Measurements from ENCODE around the gene SENP3. TPM values are rescaled to one million over a fixed set of nuclear protein-coding genes. Genes with fewer than 3 reads are reported as not detected.
A peak's percentile ranks its signal among the peaks of the same experiment; 100 is the strongest.

The SENP3 gene
- total and polyA plus RNA-seq, 2 donors (not counting 3 experiments of a cell fraction or from before 2014, with no cell fraction given) = 63.4 to 96.5 TPM

DNA sequence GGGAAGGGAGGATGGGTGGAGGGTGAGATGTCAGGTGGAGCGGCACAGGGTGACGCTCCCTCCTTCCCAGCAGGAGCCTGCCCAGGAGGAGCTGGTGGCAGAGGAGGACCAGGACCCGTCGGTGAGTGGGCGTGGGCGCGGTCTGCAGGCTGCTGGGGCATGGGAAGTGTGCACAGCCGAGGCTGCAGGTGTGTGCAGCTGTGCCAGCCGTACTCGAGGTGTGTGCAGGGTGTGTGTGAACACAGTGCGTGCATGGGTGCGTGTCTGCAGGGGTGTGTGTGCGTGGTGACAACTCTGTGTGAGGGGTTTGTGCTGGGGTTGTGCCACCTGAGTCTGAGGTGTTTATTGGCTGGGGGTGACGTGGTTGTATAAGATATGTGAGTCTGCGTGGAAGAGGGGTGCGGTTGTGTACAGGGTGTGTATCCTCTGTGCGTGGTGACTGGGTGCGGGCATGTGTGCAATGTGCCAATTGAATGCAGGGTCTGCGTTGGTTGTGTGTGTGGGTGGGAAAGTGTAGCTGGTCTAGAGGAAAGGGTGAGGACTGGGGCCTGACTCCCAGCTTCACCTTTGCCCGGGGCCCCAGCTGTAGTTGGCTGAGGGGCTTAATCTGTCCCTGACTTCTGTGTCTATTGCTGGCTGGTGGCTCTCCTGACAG is 12.2 kb upstream of the SENP3 start:
- Histone ChIP-seq H3K9me3 (replicated peaks; ENCODE audit: control insufficient read depth, insufficient read depth, low read length) (no peaks in the 10 kb centered on the region), H3K9me1 (replicated peaks; ENCODE audit: control insufficient read depth, extremely low read depth, insufficient read depth, low read length) (no peaks in the 10 kb centered on the region), H3K4me2 (ENCODE audit: insufficient read depth, low read length) (peak overlapping the region; percentile 7), H4K20me1 (replicated peaks; ENCODE audit: control insufficient read depth, extremely low read depth, insufficient read depth, low read length) (no peaks in the 10 kb centered on the region), H3K79me2 (ENCODE audit: control insufficient read depth, insufficient read depth, low read length) (no peaks in the 10 kb centered on the region), H3K36me3 (ENCODE audit: control insufficient read depth in 2 of 2, extremely low read depth in 1 of 2, insufficient read depth in 2 of 2, low read length in 2 of 2) (no peaks in the 10 kb centered on the region), H2AFZ (ENCODE audit: low read depth, low read length) (peak overlapping the region; percentile 68), H3K4me1 (ENCODE audit: control insufficient read depth, extremely low read depth, insufficient read depth, low read length) (peaks cover 10% of the 10 kb centered on the region), H3K27me3 (ENCODE audit: control insufficient read depth in 2 of 2, insufficient read depth in 2 of 2, low read length in 2 of 2) (no peaks in the 10 kb centered on the region), H3K9ac (replicated peaks; ENCODE audit: extremely low read depth, insufficient read depth, low read length) (peak overlapping the region; percentile 49), H3K4me3 (replicated peaks in 1 of 3; ENCODE audit: insufficient read depth in 1 of 3, low read depth in 1 of 3, low read length in 3 of 3) (peak overlapping the region; percentile 24 to 40 (median 26)), H3K27ac (ENCODE audit: insufficient read depth, low read depth, low read length) (no peak overlapping the region)
- POLR2A ChIA-PET = no interaction called here
- no peak for FAIRE-seq
- TF ChIP-seq POLR2A (IDR thresholded peaks at IDR 0.05; ENCODE audit: low read depth, low read length) = no peak
- dilution Hi-C loops (cut with MboI; ENCODE audit: extremely low pct_ligation_motif_present, low sequenced_read_pairs) (no loop called here), intact Hi-C loops (cut with micrococcal nuclease) (no loop called here)
- CTCF ChIA-PET = interaction anchor here (0.6 to 5.1 kb wide), 5 partner anchors 9 to 35 kb away, joined by 3 to 32 read pairs (median 4); partner anchors contain the start of gene TNFSF13
- no peak for DNase-seq (ENCODE audit: low read depth, low spot score)
- BruUV-seq (replicated peaks) = no TSS peak

DNA sequence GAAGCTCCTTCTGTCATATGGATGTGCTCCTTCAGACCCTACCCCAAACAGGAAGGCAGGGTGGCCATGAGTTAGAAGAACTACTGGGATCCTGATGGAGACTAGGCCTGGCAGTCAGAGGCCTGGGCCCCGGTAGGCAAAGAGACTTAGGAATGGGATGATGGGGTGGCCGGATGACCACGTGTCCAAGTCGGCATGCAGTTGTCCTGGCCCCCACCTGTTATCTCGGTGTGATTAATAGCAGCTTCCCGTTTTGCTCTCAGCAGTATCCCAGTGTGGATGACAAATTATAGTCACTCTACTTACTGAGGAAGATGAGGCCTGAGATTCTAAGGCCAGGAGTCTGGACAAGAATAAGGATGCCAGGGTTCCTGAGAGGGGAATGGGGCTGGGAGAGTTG is 11.4 kb upstream of the SENP3 start:
- H3K9me3 ChIP-seq (replicated peaks; ENCODE audit: control insufficient read depth, insufficient read depth, low read length) = no peaks in the 10 kb centered on the region
- H3K9me1 ChIP-seq (replicated peaks; ENCODE audit: control insufficient read depth, extremely low read depth, insufficient read depth, low read length) = no peaks in the 10 kb centered on the region
- intact Hi-C loops (cut with micrococcal nuclease) (no loop called here), dilution Hi-C loops (cut with MboI; ENCODE audit: extremely low pct_ligation_motif_present, low sequenced_read_pairs) (no loop called here)
- no TSS peak for BruUV-seq (replicated peaks)
- no peak overlapping the region for H3K27ac ChIP-seq (ENCODE audit: insufficient read depth, low read depth, low read length)
- no peak for FAIRE-seq
- POLR2A ChIA-PET = no interaction called here
- no peaks in the 10 kb centered on the region for H3K27me3 ChIP-seq (ENCODE audit: control insufficient read depth in 2 of 2, insufficient read depth in 2 of 2, low read length in 2 of 2)
- CTCF ChIA-PET = interaction anchor here (1.4 to 5.1 kb wide), 3 partner anchors 10 to 36 kb away, joined by 4 to 32 read pairs (median 20); no protein-coding TSS in a partner anchor
- TF ChIP-seq, protein P1, sequence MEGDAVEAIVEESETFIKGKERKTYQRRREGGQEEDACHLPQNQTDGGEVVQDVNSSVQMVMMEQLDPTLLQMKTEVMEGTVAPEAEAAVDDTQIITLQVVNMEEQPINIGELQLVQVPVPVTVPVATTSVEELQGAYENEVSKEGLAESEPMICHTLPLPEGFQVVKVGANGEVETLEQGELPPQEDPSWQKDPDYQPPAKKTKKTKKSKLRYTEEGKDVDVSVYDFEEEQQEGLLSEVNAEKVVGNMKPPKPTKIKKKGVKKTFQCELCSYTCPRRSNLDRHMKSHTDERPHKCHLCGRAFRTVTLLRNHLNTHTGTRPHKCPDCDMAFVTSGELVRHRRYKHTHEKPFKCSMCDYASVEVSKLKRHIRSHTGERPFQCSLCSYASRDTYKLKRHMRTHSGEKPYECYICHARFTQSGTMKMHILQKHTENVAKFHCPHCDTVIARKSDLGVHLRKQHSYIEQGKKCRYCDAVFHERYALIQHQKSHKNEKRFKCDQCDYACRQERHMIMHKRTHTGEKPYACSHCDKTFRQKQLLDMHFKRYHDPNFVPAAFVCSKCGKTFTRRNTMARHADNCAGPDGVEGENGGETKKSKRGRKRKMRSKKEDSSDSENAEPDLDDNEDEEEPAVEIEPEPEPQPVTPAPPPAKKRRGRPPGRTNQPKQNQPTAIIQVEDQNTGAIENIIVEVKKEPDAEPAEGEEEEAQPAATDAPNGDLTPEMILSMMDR (IDR thresholded peaks at IDR 0.05; ENCODE audit: extremely low read depth in 1 of 2, insufficient read depth in 1 of 2, low read depth in 1 of 2, low read length in 2 of 2) = no peak
- H3K4me1 ChIP-seq (ENCODE audit: control insufficient read depth, extremely low read depth, insufficient read depth, low read length) = peaks cover 10% of the 10 kb centered on the region
- H2AFZ ChIP-seq (ENCODE audit: low read depth, low read length) = no peak overlapping the region
- no peaks in the 10 kb centered on the region for H4K20me1 ChIP-seq (replicated peaks; ENCODE audit: control insufficient read depth, extremely low read depth, insufficient read depth, low read length)
- no peak overlapping the region for H3K9ac ChIP-seq (replicated peaks; ENCODE audit: extremely low read depth, insufficient read depth, low read length)
- H3K4me3 ChIP-seq (replicated peaks in 1 of 3; ENCODE audit: insufficient read depth in 1 of 3, low read depth in 1 of 3, low read length in 3 of 3) = no peak overlapping the region
- H3K4me2 ChIP-seq (ENCODE audit: insufficient read depth, low read length) = no peak overlapping the region
- DNase-seq (ENCODE audit: low read depth, low spot score) = no peak
- no peaks in the 10 kb centered on the region for H3K79me2 ChIP-seq (ENCODE audit: control insufficient read depth, insufficient read depth, low read length)
- H3K36me3 ChIP-seq (ENCODE audit: control insufficient read depth in 2 of 2, extremely low read depth in 1 of 2, insufficient read depth in 2 of 2, low read length in 2 of 2) = no peaks in the 10 kb centered on the region
